GM19455 (cell line): ENCODE results near the gene CTSO.
"Not testable (repeated sequence)": the region's sequence is repeated elsewhere in the genome, so short reads cannot be mapped to it uniquely, and the experiment has no call there.

Experiments
- ATAC-seq: cut with Tn5 transposase; IDR thresholded peaks from one replicate; pipeline ENCODE4 v1.9.1; 2021; ENCODE audit not compliant: unreplicated experiment

The CTSO gene

GRCh38 chr4:155908187-155909139 lies 45.2 kb downstream of the CTSO start:
- no peak for ATAC-seq

GRCh38 chr4:155907556-155907955 lies 46.1 kb downstream of the CTSO start:
- ATAC-seq, result no peak

GRCh38 chr4:155906554-155907247 lies 47.0 kb downstream of the CTSO start:
- ATAC-seq, result no peak

- ATAC-seq, result no peak
Observed at GRCh38 chr4:155904331-155904730, 49.3 kb downstream of the CTSO start.

GRCh38 chr4:155903453-155903852 lies 50.2 kb downstream of the CTSO start, which contains the start of gene TDO2:
Gene TDO2, plus strand, starts transcription at chr4:155903696. Its CDS starts 63 bp downstream, at chr4:155903759.
- ATAC-seq, result no peak

GRCh38 chr4:155901013-155901412 lies 52.7 kb downstream of the CTSO start:
- no peak for ATAC-seq

- ATAC-seq, result no peak
Observed at GRCh38 chr4:155900381-155900780, 53.3 kb downstream of the CTSO start.

GRCh38 chr4:155899891-155900290 lies 53.8 kb downstream of the CTSO start:
- no peak for ATAC-seq

GRCh38 chr4:155898371-155898770 lies 55.3 kb downstream of the CTSO start:
- not testable (repeated sequence) for ATAC-seq

GRCh38 chr4:155891058-155891457 lies 62.6 kb downstream of the CTSO start:
- no peak for ATAC-seq

- ATAC-seq, result no peak
Observed at GRCh38 chr4:155889946-155890345, 63.7 kb downstream of the CTSO start.

- ATAC-seq, result no peak
Observed at GRCh38 chr4:155889031-155889793, 64.5 kb downstream of the CTSO start.

GRCh38 chr4:155887847-155888570 lies 65.7 kb downstream of the CTSO start:
- ATAC-seq, result no peak

GRCh38 chr4:155887045-155887444 lies 66.6 kb downstream of the CTSO start:
- ATAC-seq, result no peak

GRCh38 chr4:155885666-155886065 lies 68.0 kb downstream of the CTSO start:
- ATAC-seq, result no peak

GRCh38 chr4:155883895-155884294 lies 69.8 kb downstream of the CTSO start:
- no peak for ATAC-seq

GRCh38 chr4:155881555-155881954 lies 72.1 kb downstream of the CTSO start:
- no peak for ATAC-seq

- ATAC-seq, result no peak
Observed at GRCh38 chr4:155879767-155880166, 73.9 kb downstream of the CTSO start.

GRCh38 chr4:155878611-155879010 lies 75.1 kb downstream of the CTSO start:
- ATAC-seq, result no peak

- ATAC-seq, result no peak
Observed at GRCh38 chr4:155877971-155878370, 75.7 kb downstream of the CTSO start.

- no peak for ATAC-seq
Observed at GRCh38 chr4:155875878-155876277, 77.8 kb downstream of the CTSO start.
